A549 (cell line): Measurements from ENCODE around the gene ZGPAT.

Experiments used
- POLR2AphosphoS2 ChIP-seq: conservative IDR thresholded peaks from 2 replicates; pipeline ENCODE4 v1.6.1; 2012; ENCODE audit warnings: low read length, improper control_type of control experiment, inconsistent platforms
- RNF2 ChIP-seq: fragments of 200-600 bp; sonication (generic); IDR thresholded peaks from 2 replicates; pipeline ENCODE4 v1.6.1; 2016; ENCODE audit warnings: low read depth, mild to moderate bottlenecking, antibody characterized with exemption, moderate library complexity, borderline replicate concordance
- USF2 ChIP-seq: fragments of 450-650 bp; IDR thresholded peaks from 2 replicates; pipeline ENCODE4 v1.6.1; 2014; ENCODE audit warnings: antibody characterized with exemption

GRCh38 chr20:63749597-63750508, 42.0 kb downstream of the ZGPAT start:
- TF ChIP-seq RNF2 (no peak), POLR2AphosphoS2 (no peak), USF2 (no peak)
